DOHH2 (cell line): ENCODE data around the gene CWH43.

ENCODE experiments used
- H3F3A ChIP-seq: fragments of 200-600 bp; sonication (generic), shearing (Covaris generic); 2 replicates; pipeline ENCODE4 v1.6.0; 2016; ENCODE audit warnings: antibody characterized with exemption, mild to moderate bottlenecking; ENCODE audit not compliant: control insufficient read depth, insufficient read depth
- H3K27ac ChIP-seq: fragments of 200-600 bp; sonication (generic); 2 replicates; pipeline ENCODE4 v1.5.1; 2014; ENCODE audit warnings: low read depth, mild to moderate bottlenecking, low read length, moderate library complexity
- H3K27me3 ChIP-seq: fragments of 200-600 bp; sonication (generic); 2 replicates; pipeline ENCODE4 v1.6.1; 2014; ENCODE audit warnings: mild to moderate bottlenecking, low read length, mixed read lengths; ENCODE audit not compliant: control insufficient read depth
- H3K36me3 ChIP-seq: fragments of 200-600 bp; sonication (generic); 2 replicates; pipeline ENCODE4 v1.6.1; 2014; ENCODE audit warnings: mild to moderate bottlenecking, low read length, moderate library complexity, mixed read lengths; ENCODE audit not compliant: control insufficient read depth
- H3K4me1 ChIP-seq: fragments of 200-600 bp; sonication (generic); 2 replicates; pipeline ENCODE4 v1.6.1; 2014; ENCODE audit warnings: mild to moderate bottlenecking, low read length, mixed read lengths; ENCODE audit not compliant: control insufficient read depth
- H3K4me2 ChIP-seq: fragments of 200-600 bp; sonication (generic); 2 replicates; pipeline ENCODE4 v1.6.0; 2014; ENCODE audit warnings: mild to moderate bottlenecking, low read length, moderate library complexity
- H3K4me3 ChIP-seq: fragments of 200-600 bp; sonication (generic); 2 replicates; pipeline ENCODE4 v1.5.1; 2014; ENCODE audit warnings: mild to moderate bottlenecking, low read length, mixed read lengths
- H3K79me2 ChIP-seq: fragments of 200-600 bp; sonication (generic); 2 replicates; pipeline ENCODE4 v1.6.1; 2014; ENCODE audit warnings: mild to moderate bottlenecking, low read length, mixed read lengths; ENCODE audit not compliant: control insufficient read depth
- H3K9me2 ChIP-seq: fragments of 200-600 bp; sonication (generic); replicated peaks from 2 replicates; pipeline ENCODE4 v1.6.1; 2014; ENCODE audit warnings: mild to moderate bottlenecking, low read length, mixed read lengths; ENCODE audit not compliant: control insufficient read depth
- H3K9me3 ChIP-seq: fragments of 200-600 bp; sonication (generic); 2 replicates; pipeline ENCODE4 v1.6.1; 2014; ENCODE audit warnings: antibody characterized with exemption, low read length, mixed read lengths; ENCODE audit not compliant: control insufficient read depth, insufficient read depth
- H4K20me1 ChIP-seq: fragments of 200-600 bp; sonication (generic); 2 replicates; pipeline ENCODE4 v1.6.0; 2014; ENCODE audit warnings: low read depth, mild to moderate bottlenecking, antibody characterized with exemption, low read length, moderate library complexity; ENCODE audit not compliant: control insufficient read depth, insufficient read depth
- EZH2phosphoT487 ChIP-seq: fragments of 200-600 bp; sonication (generic); IDR thresholded peaks from 2 replicates; pipeline ENCODE4 v1.6.1; 2017; ENCODE audit warnings: borderline replicate concordance, mild to moderate bottlenecking, antibody characterized with exemption, low read length, moderate library complexity, mixed read lengths
- TF ChIP-seq, protein P1 (sequence below): fragments of 200-600 bp; sonication (generic); IDR thresholded peaks from one replicate; pipeline ENCODE4 v1.5.1; 2014; ENCODE audit warnings: antibody characterized with exemption, mild to moderate bottlenecking, low read depth, low read length; ENCODE audit not compliant: poor library complexity, severe bottlenecking

CWH43 gene

GRCh38 chr4:48939785-48940184 is 46.3 kb upstream of the CWH43 start:
- TF ChIP-seq EZH2phosphoT487, result no peak
- TF ChIP-seq, protein P1, sequence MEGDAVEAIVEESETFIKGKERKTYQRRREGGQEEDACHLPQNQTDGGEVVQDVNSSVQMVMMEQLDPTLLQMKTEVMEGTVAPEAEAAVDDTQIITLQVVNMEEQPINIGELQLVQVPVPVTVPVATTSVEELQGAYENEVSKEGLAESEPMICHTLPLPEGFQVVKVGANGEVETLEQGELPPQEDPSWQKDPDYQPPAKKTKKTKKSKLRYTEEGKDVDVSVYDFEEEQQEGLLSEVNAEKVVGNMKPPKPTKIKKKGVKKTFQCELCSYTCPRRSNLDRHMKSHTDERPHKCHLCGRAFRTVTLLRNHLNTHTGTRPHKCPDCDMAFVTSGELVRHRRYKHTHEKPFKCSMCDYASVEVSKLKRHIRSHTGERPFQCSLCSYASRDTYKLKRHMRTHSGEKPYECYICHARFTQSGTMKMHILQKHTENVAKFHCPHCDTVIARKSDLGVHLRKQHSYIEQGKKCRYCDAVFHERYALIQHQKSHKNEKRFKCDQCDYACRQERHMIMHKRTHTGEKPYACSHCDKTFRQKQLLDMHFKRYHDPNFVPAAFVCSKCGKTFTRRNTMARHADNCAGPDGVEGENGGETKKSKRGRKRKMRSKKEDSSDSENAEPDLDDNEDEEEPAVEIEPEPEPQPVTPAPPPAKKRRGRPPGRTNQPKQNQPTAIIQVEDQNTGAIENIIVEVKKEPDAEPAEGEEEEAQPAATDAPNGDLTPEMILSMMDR, result no peak
- H3K27ac ChIP-seq, result no peak overlapping the region
- H3K4me3 ChIP-seq, result no peak overlapping the region
- peaks cover 8% of the 10 kb centered on the region; the same call in 1 of the 2 replicates for H3K27me3 ChIP-seq
- H3K36me3 ChIP-seq, result no peaks in the 10 kb centered on the region
- no peak overlapping the region for H3K4me2 ChIP-seq
- no peaks in the 10 kb centered on the region for H3F3A ChIP-seq
- H3K9me3 ChIP-seq, result no peaks in the 10 kb centered on the region
- H4K20me1 ChIP-seq, result no peaks in the 10 kb centered on the region
- H3K9me2 ChIP-seq, result no peaks in the 10 kb centered on the region
- H3K79me2 ChIP-seq, result no peaks in the 10 kb centered on the region
- no peaks in the 10 kb centered on the region for H3K4me1 ChIP-seq

DNA sequence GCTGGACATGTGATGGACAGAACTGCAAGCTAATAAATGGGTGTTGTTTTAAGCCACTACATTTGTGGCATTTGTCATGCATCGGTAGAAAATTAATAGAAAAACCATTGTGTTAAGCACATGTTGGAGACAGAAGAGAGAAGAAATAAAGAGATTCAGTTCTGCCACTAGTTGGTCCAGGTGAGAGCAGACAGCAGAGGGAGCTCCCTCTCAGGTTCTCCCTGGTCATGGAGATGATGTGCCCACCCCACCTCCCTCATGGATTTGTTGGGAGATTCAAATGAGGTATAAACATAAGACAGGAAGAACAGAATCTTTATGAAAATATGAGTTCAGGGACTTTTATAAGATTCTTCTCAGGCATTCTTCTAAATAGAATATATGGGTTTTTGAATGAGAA is 42.7 kb upstream of the CWH43 start:
- Histone ChIP-seq H3F3A (no peaks in the 10 kb centered on the region), H3K4me1 (no peaks in the 10 kb centered on the region), H3K79me2 (no peaks in the 10 kb centered on the region), H3K4me3 (no peak overlapping the region), H3K27me3 (peaks cover 8% of the 10 kb centered on the region; the same call in 1 of the 2 replicates), H3K4me2 (no peak overlapping the region), H4K20me1 (no peaks in the 10 kb centered on the region), H3K9me3 (no peaks in the 10 kb centered on the region), H3K27ac (no peak overlapping the region), H3K9me2 (no peaks in the 10 kb centered on the region), H3K36me3 (no peaks in the 10 kb centered on the region)
- no peak for TF ChIP-seq EZH2phosphoT487
- TF ChIP-seq, protein P1, result peak; percentile 35

GRCh38 chr4:48944252-48944651 is 41.8 kb upstream of the CWH43 start:
- Histone ChIP-seq H3K27ac (no peak overlapping the region), H3K4me1 (no peaks in the 10 kb centered on the region), H3K36me3 (no peaks in the 10 kb centered on the region), H3K27me3 (peaks cover 8% of the 10 kb centered on the region; the same call in 1 of the 2 replicates), H3F3A (no peaks in the 10 kb centered on the region), H3K4me3 (no peak overlapping the region), H4K20me1 (no peaks in the 10 kb centered on the region), H3K4me2 (no peak overlapping the region), H3K79me2 (no peaks in the 10 kb centered on the region), H3K9me3 (no peaks in the 10 kb centered on the region), H3K9me2 (no peaks in the 10 kb centered on the region)
- TF ChIP-seq, protein P1, result no peak
- TF ChIP-seq EZH2phosphoT487, result no peak

GRCh38 chr4:48944756-48945241 is 41.3 kb upstream of the CWH43 start:
- Histone ChIP-seq H3K9me2 (no peaks in the 10 kb centered on the region), H3K27me3 (peaks cover 8% of the 10 kb centered on the region; the same call in 1 of the 2 replicates), H3F3A (no peaks in the 10 kb centered on the region), H3K4me3 (no peak overlapping the region), H3K4me2 (no peak overlapping the region), H4K20me1 (no peaks in the 10 kb centered on the region), H3K9me3 (no peaks in the 10 kb centered on the region), H3K36me3 (no peaks in the 10 kb centered on the region), H3K4me1 (no peaks in the 10 kb centered on the region), H3K79me2 (no peaks in the 10 kb centered on the region), H3K27ac (no peak overlapping the region)
- TF ChIP-seq EZH2phosphoT487, result no peak
- TF ChIP-seq, protein P1, result peak; percentile 66
